Esophagus muscularis mucosa (tissue), 4 donors: ENCODE results near the gene LOXL1.

ENCODE experiments used
- CTCF ChIP-seq, 3 experiments: fragments of 200-600 bp in 2 of 3; fragments of 450-650 bp in 1 of 3; sonication (generic) in 2 of 3; IDR thresholded peaks; one replicate each; pipeline ENCODE4 v1.5.1; 2017 to 2019; ENCODE audit warnings: antibody characterized with exemption in 3 of 3, mild to moderate bottlenecking in 2 of 3, moderate library complexity in 1 of 3
- EP300 ChIP-seq: sonication (generic); formaldehyde crosslinking; IDR thresholded peaks from one replicate; pipeline ENCODE4 v1.6.1; 2017; ENCODE audit warnings: antibody characterized with exemption
- POLR2A ChIP-seq: fragments of 450-650 bp; IDR thresholded peaks from one replicate; pipeline ENCODE4 v1.6.1; 2017; ENCODE audit warnings: antibody characterized with exemption, moderate library complexity, mild to moderate bottlenecking, low read depth

- TF ChIP-seq CTCF (IDR thresholded peaks at IDR 0.05) (no peak), POLR2A (no peak), EP300 (no peak)
Measured at GRCh38 chr15:73931441-73931840, 5.2 kb downstream of the LOXL1 start.
